Brain pericyte (primary cell): ENCODE measurements around the gene SPSB4.
"Not testable (repeated sequence)": the region's sequence is repeated elsewhere in the genome, so short reads cannot be mapped to it uniquely, and the experiment has no call there.

Source experiments
- DNase-seq: peaks from one replicate; pipeline ENCODE4 v3.0.0-alpha.2; 2012; ENCODE audit warnings: low read depth, low spot score

The SPSB4 gene

GRCh38 chr3:141115789-141116541 lies 64.8 kb downstream of the SPSB4 start:
- no peak for DNase-seq

- no peak for DNase-seq
These were observed 65.6 kb downstream of the SPSB4 start for GRCh38 chr3:141116721-141117120.

DNA sequence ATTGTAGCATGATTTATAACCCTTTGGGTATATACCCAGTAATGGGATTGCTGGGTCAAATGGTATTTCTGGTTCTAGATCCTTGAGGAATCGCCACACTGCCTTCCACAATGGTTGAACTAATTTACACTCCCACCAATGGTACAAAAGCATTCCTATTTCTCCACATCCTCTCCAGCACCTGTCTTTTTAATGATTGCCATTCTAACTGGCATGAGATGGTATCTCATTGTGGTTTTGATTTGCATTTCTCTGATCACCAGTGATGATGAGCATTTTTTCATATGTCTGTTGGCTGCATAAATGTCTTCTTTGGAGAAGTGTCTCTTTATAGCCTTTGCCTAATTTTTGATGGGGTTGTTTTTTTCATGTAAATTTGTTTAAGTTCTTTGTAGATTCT lies 66.8 kb downstream of the SPSB4 start:
- DNase-seq: not testable (repeated sequence)

DNA sequence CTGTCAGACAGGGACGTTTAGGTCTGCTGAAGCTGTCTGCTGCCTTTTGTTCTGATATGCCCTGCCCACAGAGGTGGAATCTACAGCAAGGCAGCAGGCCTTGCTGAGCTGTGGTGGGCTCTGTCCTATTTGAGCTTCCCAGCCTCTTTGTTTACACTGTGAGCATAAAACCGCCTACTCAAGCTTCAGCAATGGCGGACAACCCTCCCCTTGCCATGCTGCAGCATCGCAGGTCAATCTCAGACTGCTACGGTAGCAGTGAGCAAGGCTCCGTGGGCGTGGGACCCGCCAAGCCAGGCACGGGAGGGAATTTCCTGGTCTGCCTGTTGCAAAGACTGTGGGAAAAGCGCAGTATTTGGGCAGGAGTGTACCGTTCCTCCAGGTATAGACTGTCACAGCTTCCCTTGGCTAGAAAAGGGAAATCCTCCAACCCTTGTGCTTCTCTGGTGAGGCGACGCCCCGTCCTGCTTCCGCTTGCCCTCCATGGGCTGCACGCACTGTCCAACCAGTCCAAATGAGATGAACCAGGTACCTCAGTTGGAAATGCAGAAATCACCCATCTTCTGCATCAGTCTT lies 71.4 kb downstream of the SPSB4 start:
- no peak for DNase-seq

DNA sequence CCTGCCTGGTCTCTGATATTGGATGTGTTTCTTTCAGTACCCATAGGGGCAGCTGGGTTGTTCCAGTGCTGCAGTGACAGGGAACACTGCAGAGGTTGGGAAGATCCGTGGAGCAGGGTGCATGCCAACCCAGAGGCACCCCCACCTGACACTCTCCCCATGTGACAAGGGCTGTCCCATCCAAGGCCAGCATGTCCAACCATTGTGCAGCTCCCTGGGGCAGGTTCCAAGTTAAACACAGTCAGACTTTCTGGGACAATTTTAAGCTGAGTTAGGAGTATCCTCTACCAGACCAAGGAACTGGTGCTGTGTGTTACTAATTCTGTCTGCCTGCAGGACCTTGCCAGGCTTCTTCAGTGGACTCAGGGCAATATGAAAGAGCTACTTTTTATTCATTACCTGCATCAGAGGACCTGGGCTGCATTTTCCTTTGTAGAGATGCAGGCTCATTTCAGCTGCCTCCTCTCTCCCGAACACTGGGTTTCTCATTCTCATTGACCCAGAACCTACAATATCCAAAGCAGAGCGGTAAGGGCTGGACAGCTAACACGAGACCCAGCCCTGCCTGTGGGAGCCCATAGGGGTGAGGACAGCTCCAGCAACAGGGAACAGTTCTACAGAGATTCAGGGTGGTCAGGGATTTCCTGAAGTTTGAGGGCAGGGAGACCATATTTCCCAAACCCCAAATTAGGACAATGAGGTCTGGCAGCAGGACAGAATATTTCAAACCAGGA lies 72.7 kb downstream of the SPSB4 start:
- no peak for DNase-seq

GRCh38 chr3:141124715-141125114 lies 73.6 kb downstream of the SPSB4 start:
- DNase-seq: no peak

GRCh38 chr3:141125351-141125750 lies 74.2 kb downstream of the SPSB4 start:
- no peak for DNase-seq

DNA sequence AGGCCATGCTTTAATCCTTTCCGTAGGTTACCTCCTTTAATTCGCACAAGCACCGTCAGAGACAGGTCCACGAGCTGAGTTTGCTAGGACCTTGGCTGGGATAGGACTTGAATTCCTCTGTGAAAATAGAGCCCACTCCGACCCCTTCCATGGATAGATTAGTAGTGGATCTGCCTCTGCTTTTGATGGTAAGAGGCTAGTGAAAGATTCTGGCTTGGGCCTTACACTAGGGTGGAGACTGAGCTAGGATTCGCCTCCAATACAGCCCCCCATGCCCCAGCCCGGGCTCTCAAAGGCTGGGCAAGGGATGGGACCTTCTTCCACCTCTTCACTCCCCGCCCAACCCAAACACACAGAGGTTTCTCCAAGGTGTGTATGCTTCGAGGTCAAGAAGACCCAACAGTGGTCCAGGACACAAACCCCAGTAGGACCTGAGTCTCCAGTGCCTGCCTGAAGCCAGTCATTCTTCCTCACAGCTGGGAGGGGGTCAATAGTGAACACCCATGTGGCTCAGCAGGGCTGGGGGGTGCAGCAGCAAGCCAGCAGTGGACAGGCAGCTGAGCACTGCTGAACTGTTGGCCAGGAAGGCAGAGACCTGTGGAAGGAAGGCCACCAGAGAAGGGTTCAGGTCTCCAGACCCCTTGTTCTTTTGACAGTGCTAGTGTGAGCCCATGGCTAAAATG lies 75.7 kb downstream of the SPSB4 start:
- no peak for DNase-seq

DNA sequence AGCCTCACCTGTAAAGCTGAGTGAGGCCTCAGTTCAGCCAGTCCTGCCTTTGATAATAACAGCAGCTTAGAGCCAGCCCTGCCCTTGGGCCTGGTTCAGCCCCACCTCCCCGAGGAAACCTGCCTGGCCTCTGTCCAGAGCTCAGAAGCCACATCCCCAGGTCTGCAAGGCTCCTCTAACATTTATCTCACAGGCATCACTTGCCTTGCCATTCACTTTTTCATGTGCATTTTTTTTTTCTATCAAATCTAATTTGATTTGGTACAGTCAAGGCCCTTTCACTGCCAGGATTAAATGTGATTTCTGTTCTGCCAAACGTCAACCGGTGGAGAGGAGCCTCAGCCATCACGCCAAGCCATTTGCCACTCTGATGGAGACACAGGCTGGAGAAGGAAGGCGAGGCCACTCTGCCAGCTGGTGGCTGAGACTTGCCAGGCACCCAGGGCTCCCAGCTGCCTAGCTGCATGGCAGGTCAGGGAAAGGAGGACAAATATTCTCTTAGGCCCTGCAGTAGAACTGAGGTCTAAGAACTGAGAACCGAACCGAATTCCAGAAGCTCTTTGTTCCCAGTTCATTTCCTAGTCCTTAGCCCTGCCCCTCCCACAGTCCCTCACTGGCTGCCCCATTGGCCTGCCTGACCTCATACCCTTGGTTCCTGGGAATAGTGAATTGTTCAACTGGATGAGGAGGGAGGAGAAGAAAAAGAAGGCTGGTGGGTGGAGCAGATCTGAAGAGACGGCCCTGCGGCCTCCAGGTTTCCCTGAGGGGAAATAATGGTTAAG lies 76.4 kb downstream of the SPSB4 start:
- DNase-seq: no peak

- no peak for DNase-seq
These were observed 77.1 kb downstream of the SPSB4 start for GRCh38 chr3:141128126-141128777.

DNA sequence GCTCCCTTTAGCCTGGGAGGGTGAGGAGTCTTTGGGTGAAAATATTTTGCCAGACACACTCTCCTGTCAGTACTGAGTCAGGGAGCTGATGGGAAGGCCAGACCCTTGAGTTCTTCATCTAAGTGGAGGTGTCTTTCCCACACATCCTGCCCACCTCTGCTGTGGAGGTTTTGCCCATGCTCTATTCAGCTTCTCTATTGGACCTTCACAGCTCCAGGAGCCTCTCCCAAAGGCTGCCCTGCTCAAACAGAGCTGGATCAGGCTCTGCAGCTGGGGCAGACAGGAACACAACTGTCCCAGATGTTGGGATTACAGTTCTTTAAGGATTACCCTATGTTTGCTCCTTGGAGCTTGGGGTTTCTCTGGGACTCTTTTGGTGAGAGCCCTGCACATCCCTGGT lies 77.9 kb downstream of the SPSB4 start:
- no peak for DNase-seq

GRCh38 chr3:141129541-141130011 lies 78.4 kb downstream of the SPSB4 start:
- DNase-seq: no peak

DNA sequence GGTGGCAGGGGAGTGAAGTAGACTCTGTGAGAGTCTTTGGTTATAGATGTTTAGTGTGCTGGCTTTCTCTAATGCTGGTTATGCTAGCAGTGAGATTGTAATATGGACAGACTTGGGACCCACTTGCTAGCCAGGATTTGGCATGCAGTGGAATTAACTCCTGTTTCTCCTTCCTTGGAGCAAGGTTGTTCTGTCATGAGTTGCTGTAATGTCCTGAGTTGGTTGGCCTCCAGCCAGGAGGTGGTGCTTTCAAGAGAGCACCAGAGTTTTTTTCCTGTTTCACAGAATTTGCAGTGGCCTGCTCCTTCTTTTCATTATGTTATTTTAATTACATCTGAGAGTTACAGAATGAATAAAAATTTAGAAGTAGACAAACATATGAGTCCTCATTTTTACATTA lies 92.4 kb downstream of the SPSB4 start:
- DNase-seq: no peak

GRCh38 chr3:141146979-141147470 lies 95.9 kb downstream of the SPSB4 start:
- DNase-seq: no peak

DNA sequence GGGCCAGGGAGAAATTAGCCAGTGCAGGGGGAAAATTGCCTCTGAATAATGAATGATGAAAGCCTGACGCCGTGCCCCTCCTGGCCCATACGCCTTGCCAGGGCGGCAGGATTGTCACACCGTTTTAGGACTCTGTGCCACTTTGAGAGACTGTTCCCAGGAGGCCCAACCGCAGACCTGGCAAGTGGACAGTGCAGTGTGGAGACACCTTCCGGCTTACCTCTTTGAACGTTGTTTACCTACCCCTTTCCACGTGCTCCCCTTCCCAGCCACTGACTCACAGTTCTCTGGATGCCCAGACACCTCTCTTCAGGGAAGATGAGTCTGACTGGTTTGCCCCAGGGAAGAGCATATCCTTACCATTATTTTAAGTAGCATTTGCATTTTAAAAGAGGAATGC lies 96.5 kb downstream of the SPSB4 start:
- no peak for DNase-seq

- DNase-seq: no peak
These were observed 97.0 kb downstream of the SPSB4 start for GRCh38 chr3:141148169-141148568.

DNA sequence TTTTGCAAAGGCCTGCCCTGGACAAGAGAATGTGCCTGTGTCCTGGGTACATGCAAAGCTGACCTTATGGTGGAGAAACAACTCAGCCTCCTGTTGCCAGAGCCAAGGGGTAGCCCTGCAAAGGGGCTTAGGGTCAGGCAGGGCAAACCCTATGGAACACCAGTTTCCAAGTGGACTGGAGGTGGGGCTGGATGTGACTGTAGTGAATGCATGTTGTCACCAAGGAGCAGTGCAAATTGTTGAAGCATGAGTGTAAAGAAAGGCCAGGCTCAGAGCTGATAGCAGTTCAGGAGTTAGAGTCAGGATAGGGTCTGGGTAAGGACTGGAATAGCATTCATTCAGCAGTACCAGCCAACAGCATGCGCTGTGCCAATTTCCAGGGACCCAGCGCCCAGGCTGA lies 97.6 kb downstream of the SPSB4 start:
- no peak for DNase-seq

DNA sequence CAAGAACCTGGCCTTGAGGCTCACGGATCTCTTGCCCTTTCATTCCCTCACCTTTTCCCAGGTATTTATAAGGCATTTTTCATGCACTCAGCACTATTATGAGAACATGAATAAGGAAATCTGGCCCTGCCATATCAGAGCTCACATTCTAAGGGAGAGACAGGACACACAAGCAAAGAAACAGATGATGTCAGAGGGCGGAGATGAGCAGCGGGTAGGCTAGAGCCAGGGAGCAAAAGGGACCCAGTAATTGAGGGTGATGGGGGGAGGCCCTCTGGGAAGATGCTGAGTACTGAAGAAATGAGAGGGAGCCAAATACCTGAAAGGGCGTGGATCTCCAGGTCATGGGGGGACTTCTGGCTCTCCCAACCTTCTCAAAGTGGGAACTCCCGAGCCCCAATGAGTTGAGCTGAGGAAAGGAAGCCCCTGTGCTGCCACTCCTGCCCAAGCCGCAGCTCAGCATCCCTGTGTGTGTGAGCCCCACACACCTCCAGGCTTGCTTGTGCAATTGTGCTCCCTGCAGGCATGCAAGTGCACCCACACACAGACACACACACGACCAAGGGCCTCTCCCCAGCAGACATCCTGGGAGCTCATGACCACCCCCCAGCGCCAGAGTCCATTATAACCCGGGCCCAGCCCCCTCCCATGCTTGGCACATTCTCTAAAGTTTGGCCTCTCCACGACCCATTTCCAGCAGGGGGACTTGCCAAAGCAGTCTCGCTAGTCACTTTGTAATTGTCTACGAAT lies 99.1 kb downstream of the SPSB4 start:
- no peak for DNase-seq

DNA sequence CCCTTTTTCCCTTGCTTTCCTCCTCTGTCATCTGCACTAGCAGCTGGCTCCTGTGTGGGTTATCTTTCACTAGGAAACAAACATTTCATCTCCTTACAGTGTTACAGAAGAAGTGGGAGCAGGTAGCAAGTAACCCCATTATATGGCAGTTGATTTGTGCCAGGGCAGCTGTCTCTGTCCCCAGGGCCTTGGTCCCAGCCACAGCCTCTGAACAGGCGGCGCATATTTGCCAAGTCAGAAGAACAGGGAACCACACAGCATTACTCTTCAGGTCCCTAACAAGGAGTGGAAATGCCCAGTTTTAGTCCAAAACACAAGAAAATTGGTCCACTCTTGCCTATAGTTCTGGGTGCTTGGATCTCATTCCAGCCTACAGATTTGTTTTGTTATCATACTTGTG lies 99.8 kb downstream of the SPSB4 start:
- DNase-seq: no peak

DNA sequence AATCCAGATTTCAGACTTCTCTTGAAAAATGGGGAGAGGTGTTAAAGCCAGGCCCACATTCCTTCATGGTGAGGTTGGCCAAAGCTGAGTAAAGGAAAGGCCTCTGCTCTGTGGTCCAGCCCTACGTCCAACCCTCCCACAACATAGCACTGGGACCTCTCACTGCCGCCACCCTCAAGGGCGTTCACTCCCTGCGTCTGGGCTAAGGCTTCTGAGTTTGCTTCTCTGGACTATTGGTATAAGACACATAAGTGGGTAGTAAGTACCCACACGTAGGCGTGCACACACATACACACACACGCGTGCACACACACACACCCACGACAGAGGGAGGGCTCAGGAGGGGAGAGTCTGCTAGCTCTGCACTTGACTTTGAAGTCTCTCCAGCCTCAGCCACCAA lies 100.3 kb downstream of the SPSB4 start:
- DNase-seq: no peak
